T-helper 2 cell treated with Interferon-gamma antibody and Interleukin-4, amounts not matched to agents 5 μg/mL and 100 μg/mL, for 36 hours (primary cell): ENCODE measurements around the gene VPS9D1.
A peak's percentile ranks its signal among the peaks of the same experiment; 100 is the strongest.
"Not testable (repeated sequence)": the region's sequence is repeated elsewhere in the genome, so short reads cannot be mapped to it uniquely, and the experiment has no call there.

ENCODE experiments used
- DNase-seq: peaks from one replicate; pipeline ENCODE4 v3.0.0; 2021; ENCODE audit warnings: low spot score
- H3K27ac Mint-ChIP-seq: one replicate; pipeline ENCODE4 v1.8.0; 2021; ENCODE audit warnings: mild to moderate bottlenecking, mixed read lengths
- H3K27me3 Mint-ChIP-seq: one replicate; pipeline ENCODE4 v1.8.0; 2021; ENCODE audit warnings: low read depth, mixed read lengths
- H3K36me3 Mint-ChIP-seq: one replicate; pipeline ENCODE4 v1.8.0; 2021; ENCODE audit warnings: low read depth, mixed read lengths
- H3K4me1 Mint-ChIP-seq: one replicate; pipeline ENCODE4 v1.8.0; 2021; ENCODE audit warnings: low read depth, mixed read lengths
- H3K4me3 Mint-ChIP-seq: one replicate; pipeline ENCODE4 v1.8.0; 2022; ENCODE audit warnings: mild to moderate bottlenecking, moderate library complexity, mixed read lengths
- H3K9me3 Mint-ChIP-seq: one replicate; pipeline ENCODE4 v1.8.0; 2021; ENCODE audit warnings: mixed read lengths

VPS9D1 gene

GRCh38 chr16:89709716-89710432, 10.8 kb downstream of the VPS9D1 start:
- peak overlapping the region; percentile 54 for H3K4me3 Mint-ChIP-seq

GRCh38 chr16:89709166-89709565, 11.5 kb downstream of the VPS9D1 start:
- Mint-ChIP-seq H3K4me3 (no peak overlapping the region), H3K27ac (no peak overlapping the region), H3K9me3 (no peaks in the 10 kb centered on the region), H3K27me3 (no peaks in the 10 kb centered on the region), H3K4me1 (peaks cover 5% of the 10 kb centered on the region), H3K36me3 (peaks cover 2% of the 10 kb centered on the region)
- DNase-seq: no peak

More at GRCh38 chr16:89709716-89710432, 10.8 kb downstream of the VPS9D1 start:
- no peak overlapping the region for H3K27ac Mint-ChIP-seq
- H3K36me3 Mint-ChIP-seq: peaks cover 8% of the 10 kb centered on the region
- H3K9me3 Mint-ChIP-seq: no peaks in the 10 kb centered on the region
- no peak for DNase-seq
- peaks cover 5% of the 10 kb centered on the region for H3K4me1 Mint-ChIP-seq
- no peaks in the 10 kb centered on the region for H3K27me3 Mint-ChIP-seq

- H3K36me3 Mint-ChIP-seq: no peaks in the 10 kb centered on the region
- peaks cover 5% of the 10 kb centered on the region for H3K4me1 Mint-ChIP-seq
- no peaks in the 10 kb centered on the region for H3K9me3 Mint-ChIP-seq
- H3K27ac Mint-ChIP-seq: no peak overlapping the region
- no peak for DNase-seq
- no peak overlapping the region for H3K4me3 Mint-ChIP-seq
- no peaks in the 10 kb centered on the region for H3K27me3 Mint-ChIP-seq
Measured at GRCh38 chr16:89708481-89708931, 12.2 kb downstream of the VPS9D1 start.

GRCh38 chr16:89707695-89708094, 13.0 kb downstream of the VPS9D1 start:
- no peak for DNase-seq
- no peaks in the 10 kb centered on the region for H3K27me3 Mint-ChIP-seq
- H3K9me3 Mint-ChIP-seq: no peaks in the 10 kb centered on the region
- H3K27ac Mint-ChIP-seq: no peak overlapping the region
- no peaks in the 10 kb centered on the region for H3K36me3 Mint-ChIP-seq
- peaks cover 5% of the 10 kb centered on the region for H3K4me1 Mint-ChIP-seq
- H3K4me3 Mint-ChIP-seq: no peak overlapping the region

DNA sequence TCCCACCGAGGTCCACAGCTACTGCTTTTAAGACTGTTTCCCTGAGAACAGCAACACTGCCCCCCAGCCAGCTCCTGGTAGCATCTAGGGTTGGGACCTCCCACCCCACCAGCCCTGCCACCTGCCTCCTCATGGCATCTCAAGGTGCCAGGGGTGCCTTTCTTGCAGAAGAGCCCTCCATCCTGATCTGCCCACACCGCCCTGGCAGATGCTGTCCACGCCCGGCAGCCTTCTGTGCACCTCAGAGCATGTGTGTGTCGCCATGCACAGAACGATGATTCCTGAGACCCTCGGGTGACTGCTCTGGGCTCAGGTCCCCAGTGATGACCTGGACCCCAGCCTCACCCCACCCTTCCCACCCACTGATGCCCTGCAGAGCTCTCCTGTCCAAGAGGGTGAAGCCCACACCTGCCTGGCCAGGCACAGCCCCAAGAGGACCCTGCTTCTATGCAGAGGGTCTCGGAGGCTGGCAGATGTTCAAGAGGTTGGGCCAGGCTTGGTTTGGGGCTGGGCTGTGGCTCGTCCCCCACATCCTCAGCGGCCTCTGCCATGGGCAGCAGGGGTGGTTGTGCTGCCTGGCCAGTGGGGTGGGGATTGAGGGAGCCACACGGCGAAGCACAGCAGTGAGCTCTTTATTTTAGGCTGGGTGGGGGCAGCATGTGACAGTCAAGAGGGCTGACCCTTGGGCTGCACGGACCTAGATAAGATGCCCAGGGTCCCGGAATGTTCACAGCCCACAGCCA, 14.0 kb downstream of the VPS9D1 start:
- H3K4me3 Mint-ChIP-seq: no peak overlapping the region

GRCh38 chr16:89705006-89705405, 15.7 kb downstream of the VPS9D1 start:
- Mint-ChIP-seq H3K4me1 (peaks cover 11% of the 10 kb centered on the region), H3K36me3 (peaks cover 1% of the 10 kb centered on the region), H3K27me3 (no peaks in the 10 kb centered on the region), H3K4me3 (no peak overlapping the region), H3K27ac (no peak overlapping the region), H3K9me3 (no peaks in the 10 kb centered on the region)
- no peak for DNase-seq

More for the DNA sequence above, 14.0 kb downstream of the VPS9D1 start:
- Mint-ChIP-seq H3K36me3 (no peaks in the 10 kb centered on the region), H3K9me3 (no peaks in the 10 kb centered on the region), H3K27ac (no peak overlapping the region), H3K27me3 (no peaks in the 10 kb centered on the region), H3K4me1 (peaks cover 8% of the 10 kb centered on the region)
- no peak for DNase-seq

DNA sequence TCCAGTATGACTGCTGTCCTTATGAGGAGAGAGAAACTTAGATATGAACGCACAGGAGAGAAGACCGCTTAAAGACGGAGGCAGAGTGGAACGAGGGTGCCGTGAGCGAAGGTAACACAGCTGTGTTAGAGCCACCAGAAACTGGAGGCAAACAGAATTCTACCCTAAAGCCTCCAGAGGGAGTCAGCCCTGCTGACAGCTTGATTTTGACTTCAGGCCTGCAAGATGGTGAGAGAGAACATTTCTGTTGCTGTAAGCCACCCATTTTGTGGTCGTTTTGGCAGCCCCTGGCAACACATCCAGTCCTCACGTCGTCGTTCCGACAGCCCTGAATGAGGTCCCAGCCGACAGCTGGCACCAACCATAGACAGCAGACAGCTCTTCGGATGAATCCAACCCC, 16.4 kb downstream of the VPS9D1 start:
- H3K4me3 Mint-ChIP-seq: no peak overlapping the region
- no peak overlapping the region for H3K27ac Mint-ChIP-seq
- DNase-seq: no peak
- H3K4me1 Mint-ChIP-seq: peaks cover 13% of the 10 kb centered on the region
- peaks cover 3% of the 10 kb centered on the region for H3K36me3 Mint-ChIP-seq
- no peaks in the 10 kb centered on the region for H3K27me3 Mint-ChIP-seq
- no peaks in the 10 kb centered on the region for H3K9me3 Mint-ChIP-seq

DNA sequence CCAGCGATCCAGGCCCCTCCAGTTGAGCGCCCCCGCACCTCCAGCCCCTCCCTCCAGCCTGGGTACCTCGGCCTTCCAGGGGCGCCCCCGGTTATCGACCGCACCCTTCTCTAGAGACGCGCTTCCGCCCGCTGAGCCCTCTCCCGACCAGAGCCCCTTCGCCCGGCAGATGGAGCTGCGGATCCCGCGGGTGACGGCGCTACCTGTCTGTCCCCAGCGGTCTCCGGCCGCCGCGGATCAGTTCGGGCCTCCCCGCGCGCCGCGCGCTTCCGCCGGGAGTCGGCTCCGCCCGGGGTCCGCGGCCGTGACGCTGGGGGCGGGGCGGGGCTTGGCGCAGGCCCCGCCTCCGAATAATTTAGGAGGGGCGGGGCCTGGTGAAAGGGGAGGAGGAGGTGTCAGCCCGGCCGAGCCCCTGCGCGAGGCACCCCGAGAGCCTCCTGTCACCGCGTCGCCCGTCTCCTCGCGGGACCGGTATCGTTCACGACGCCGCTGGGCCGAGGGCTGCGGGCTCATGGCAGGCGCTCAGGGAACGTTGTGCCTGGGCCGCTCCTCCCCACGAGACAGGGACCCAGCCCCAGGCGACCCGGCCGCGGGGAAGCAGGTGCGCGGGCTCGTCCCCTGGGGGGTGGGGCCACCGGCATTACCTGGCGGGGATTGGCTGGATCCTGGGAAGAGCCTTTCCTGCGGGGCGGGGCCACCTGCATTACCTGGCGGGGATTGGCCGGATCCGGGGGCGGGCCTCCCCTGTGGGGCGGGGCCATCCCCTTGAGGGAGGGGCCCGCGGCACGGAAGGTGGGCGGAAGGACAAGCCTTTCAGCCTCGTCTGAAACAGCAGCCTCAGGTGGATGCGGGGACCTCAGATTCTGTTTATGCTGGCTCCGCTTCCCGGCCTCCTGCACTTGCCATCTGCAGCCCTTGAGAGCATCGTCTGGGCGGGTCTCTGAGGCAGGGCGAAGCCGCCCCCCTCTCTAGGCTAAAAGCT, 19.0 kb downstream of the VPS9D1 start, which contains the start of gene SPATA2L:
SPATA2L (minus strand) TSS at position 281 of the 982 bp plus-strand sequence. CDS start 473 bp downstream, outside the sequence.
- peak; percentile 95 for DNase-seq
- H3K27ac Mint-ChIP-seq: peak within 1 kb of the TSS; percentile 87
- no peaks in the 10 kb centered on the region for H3K27me3 Mint-ChIP-seq

DNA sequence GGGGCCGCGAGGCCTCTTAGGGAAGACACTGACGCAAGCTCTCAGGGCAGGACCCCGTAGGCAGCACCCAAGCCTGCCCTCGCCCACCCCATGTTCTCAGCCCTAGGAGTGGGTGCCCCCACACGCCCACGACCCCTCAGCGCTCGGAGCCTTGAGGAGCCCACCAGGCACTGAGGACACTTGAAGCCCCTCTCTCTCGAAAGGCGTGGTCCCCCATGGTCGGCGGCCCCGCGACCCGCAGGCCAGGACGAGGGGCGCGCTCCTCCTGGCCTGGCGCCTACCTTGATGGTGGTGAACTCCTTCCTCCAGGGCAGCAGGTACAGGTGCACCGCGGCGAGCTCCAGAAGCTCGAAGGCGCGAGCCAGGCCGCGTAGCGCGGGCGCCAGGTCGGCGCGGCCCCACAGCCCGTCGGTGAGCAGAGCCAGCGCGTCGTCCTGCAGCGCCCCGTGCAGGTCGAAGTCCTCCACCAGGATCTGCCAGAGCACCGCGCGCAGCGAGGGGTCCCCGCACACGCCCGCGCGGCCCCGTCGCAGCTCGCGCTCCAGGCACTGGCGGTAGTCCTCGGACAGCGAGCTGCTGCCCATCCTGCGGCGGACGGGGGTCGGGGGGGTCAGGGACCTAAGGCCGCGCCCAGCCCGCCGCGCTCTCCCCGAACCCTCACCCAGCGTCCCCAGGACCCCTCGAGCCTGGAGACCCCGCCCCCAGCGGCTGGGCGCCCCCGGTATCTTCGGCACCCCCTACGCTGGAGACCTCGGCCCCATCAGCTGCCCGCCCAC, 19.9 kb downstream of the VPS9D1 start:
- Mint-ChIP-seq H3K27me3 (no peaks in the 10 kb centered on the region), H3K36me3 (peaks cover 3% of the 10 kb centered on the region), H3K4me3 (peak overlapping the region; percentile 73), H3K4me1 (peaks cover 14% of the 10 kb centered on the region), H3K27ac (peak overlapping the region; percentile 87), H3K9me3 (no peaks in the 10 kb centered on the region)
- peak; percentile 54 for DNase-seq

More for the DNA sequence above, 19.0 kb downstream of the VPS9D1 start, which contains the start of gene SPATA2L:
- peaks cover 15% of the 10 kb centered on the region for H3K4me1 Mint-ChIP-seq
- peak within 1 kb of the TSS; percentile 73 for H3K4me3 Mint-ChIP-seq
- H3K36me3 Mint-ChIP-seq: peaks cover 3% of the 10 kb centered on the region
- no peaks in the 10 kb centered on the region for H3K9me3 Mint-ChIP-seq

DNA sequence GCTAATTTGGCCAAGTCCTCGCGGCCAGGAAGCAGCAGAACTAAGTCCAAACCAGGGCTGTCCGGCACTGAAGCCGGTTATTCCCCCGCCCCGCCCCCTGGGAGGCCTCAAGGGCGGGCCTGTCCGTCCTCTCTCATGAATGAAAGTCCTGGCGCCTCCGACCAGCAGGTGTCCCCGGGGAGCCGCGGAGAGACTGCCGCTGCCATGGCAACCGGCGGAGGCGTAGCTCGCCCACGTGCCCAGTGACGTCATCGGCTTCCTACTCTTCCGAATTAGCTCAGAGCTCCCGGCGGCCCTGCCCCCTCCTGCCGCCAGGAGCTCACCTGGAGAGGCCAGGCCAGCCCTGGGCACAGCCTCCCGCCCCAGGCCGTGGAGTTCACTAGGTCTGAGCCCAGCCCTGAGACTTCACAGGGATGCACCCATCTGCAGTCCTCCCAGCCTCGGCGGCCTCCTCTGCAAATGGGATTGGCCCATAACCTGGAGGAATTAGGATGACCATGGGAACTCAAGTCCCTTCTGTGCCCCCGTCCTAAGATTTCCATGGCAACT, 20.5 kb downstream of the VPS9D1 start:
- Mint-ChIP-seq H3K36me3 (peaks cover 3% of the 10 kb centered on the region), H3K4me3 (peak overlapping the region; percentile 64), H3K27ac (peak overlapping the region; percentile 72), H3K9me3 (no peaks in the 10 kb centered on the region), H3K27me3 (no peaks in the 10 kb centered on the region), H3K4me1 (peaks cover 12% of the 10 kb centered on the region)
- peak; percentile 97 for DNase-seq

GRCh38 chr16:89699629-89700099, 21.0 kb downstream of the VPS9D1 start:
- Mint-ChIP-seq H3K4me1 (peaks cover 12% of the 10 kb centered on the region), H3K4me3 (peak overlapping the region; percentile 64)
- H3K36me3 Mint-ChIP-seq, H3K9me3 Mint-ChIP-seq, H3K27me3 Mint-ChIP-seq, H3K27ac Mint-ChIP-seq, DNase-seq: not testable (repeated sequence)

DNA sequence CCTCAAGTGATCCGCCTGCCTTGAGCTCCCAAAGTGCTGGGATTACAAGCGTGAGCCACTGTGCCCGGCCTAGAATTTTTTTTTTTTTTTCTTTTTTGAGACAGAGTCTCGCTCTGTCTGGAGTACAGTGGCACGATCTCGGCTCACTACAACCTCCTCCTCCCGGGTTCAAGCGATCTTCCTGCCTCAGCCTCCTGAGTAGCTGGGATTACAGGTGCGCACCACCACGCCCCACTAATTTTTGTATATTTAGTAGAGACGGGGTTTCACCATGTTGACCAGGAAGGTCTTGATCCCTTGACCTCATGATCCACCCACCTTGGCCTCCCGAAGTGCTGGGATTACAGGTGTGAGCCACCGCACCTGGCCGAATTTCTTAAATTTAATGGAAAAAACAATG, 22.0 kb downstream of the VPS9D1 start:
- not testable (repeated sequence) for H3K27ac Mint-ChIP-seq, H3K4me3 Mint-ChIP-seq, DNase-seq, H3K9me3 Mint-ChIP-seq, H3K36me3 Mint-ChIP-seq, H3K27me3 Mint-ChIP-seq
- H3K4me1 Mint-ChIP-seq: peaks cover 12% of the 10 kb centered on the region
